HepG2 (cell line): ENCODE data around the gene TECTA.

Source experiments
- MYC ChIP-seq: sonication (generic); formaldehyde crosslinking; IDR thresholded peaks from 2 replicates; pipeline ENCODE4 v1.9.0; 2021; ENCODE audit warnings: missing genetic modification reagents, borderline replicate concordance
- SMYD3 ChIP-seq: sonication (generic); formaldehyde crosslinking; IDR thresholded peaks from 2 replicates; pipeline ENCODE4 v1.8.1; 2023; ENCODE audit warnings: mild to moderate bottlenecking, missing genetic modification reagents
- ZC3H4 ChIP-seq: sonication (generic); formaldehyde crosslinking; IDR thresholded peaks from 2 replicates; pipeline ENCODE4 v1.4.0; 2020; ENCODE audit warnings: missing genetic modification reagents, borderline replicate concordance
- ZSCAN29 ChIP-seq: sonication (generic); formaldehyde crosslinking; conservative IDR thresholded peaks from 2 replicates; pipeline ENCODE4 v1.4.0; 2020; ENCODE audit warnings: mild to moderate bottlenecking, missing genetic modification reagents
- TF ChIP-seq, protein P1 (sequence below): sonication (generic); formaldehyde crosslinking; IDR thresholded peaks from 2 replicates; pipeline ENCODE4 v1.8.1; 2022; ENCODE audit warnings: mild to moderate bottlenecking, missing genetic modification reagents

DNA sequence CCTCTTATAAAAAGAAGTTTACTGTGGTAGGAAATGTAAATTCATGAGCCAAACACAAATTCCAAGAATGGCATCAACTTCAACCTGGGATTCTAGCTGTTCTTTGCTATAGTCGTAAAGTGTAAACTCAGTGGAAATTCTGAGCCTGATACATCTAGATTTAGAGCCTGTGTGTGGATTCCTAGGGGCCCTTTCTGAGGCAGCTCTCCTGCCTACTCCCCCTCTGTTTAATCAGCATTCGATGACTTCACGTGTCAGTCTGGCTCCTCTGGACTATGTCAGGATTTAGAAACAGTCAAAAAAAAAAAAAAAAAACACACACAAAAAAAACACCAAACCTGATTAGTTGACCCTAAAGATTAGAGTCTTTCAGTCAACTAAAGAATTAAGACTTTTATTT lies 98.5 kb downstream of the TECTA start:
- no peak for TF ChIP-seq ZSCAN29 (CRISPR knock-in tag)
- TF ChIP-seq, protein P1, sequence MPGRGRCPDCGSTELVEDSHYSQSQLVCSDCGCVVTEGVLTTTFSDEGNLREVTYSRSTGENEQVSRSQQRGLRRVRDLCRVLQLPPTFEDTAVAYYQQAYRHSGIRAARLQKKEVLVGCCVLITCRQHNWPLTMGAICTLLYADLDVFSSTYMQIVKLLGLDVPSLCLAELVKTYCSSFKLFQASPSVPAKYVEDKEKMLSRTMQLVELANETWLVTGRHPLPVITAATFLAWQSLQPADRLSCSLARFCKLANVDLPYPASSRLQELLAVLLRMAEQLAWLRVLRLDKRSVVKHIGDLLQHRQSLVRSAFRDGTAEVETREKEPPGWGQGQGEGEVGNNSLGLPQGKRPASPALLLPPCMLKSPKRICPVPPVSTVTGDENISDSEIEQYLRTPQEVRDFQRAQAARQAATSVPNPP = no peak
- no peak for TF ChIP-seq ZC3H4 (CRISPR knock-in tag)
- no peak for TF ChIP-seq MYC (CRISPR knock-in tag)
- no peak for TF ChIP-seq SMYD3 (CRISPR knock-in tag)
